ENCODE results near the gene GSTO2. TPM values are rescaled to one million over a fixed set of nuclear protein-coding genes. Genes with fewer than 3 reads are reported as not detected.

GSTO2 gene
- total and polyA plus RNA-seq, 4 donors = 3.5 to 5.6 (median 4.4) TPM

DNA sequence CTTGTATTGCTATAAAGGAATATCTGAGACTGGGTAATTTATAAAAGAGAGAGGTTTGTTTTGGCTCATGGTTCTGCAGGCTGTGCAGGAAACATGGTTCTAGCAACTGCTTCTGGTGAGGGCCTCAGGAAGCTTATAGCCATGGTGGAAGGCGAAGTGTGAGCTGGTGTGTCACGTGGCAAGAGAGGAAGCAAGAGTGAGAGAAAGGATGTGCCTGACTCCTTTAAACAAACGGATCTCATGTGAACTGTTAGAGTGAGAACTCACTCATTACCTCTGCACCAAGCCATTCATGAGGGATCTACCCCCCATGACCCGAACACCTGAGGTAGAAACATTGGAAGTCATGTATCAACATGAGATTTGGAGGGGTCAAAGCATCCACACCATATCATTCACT is 77.0 kb downstream of the GSTO2 start:
- Histone ChIP-seq H3K27me3 (ENCODE audit: control insufficient read depth, insufficient read depth, low read length) (no peaks in the 10 kb centered on the region), H3K27ac (ENCODE audit: low read depth, low read length) (no peak overlapping the region), H3K4me1 (ENCODE audit: control insufficient read depth, insufficient read depth, low read length) (no peaks in the 10 kb centered on the region), H3K4me3 (ENCODE audit: low read depth, low read length) (no peak overlapping the region), H3K36me3 (ENCODE audit: control insufficient read depth, insufficient read depth, low read length) (no peaks in the 10 kb centered on the region), H3K9me3 (ENCODE audit: control insufficient read depth, insufficient read depth, low read length) (no peaks in the 10 kb centered on the region)
- no peak for DNase-seq (ENCODE audit: low read depth in 4 of 6, low spot score in 6 of 6)
- no CpG with 5 or more reads among the region's 4 CpGs for WGBS (ENCODE audit: insufficient coverage)

DNA sequence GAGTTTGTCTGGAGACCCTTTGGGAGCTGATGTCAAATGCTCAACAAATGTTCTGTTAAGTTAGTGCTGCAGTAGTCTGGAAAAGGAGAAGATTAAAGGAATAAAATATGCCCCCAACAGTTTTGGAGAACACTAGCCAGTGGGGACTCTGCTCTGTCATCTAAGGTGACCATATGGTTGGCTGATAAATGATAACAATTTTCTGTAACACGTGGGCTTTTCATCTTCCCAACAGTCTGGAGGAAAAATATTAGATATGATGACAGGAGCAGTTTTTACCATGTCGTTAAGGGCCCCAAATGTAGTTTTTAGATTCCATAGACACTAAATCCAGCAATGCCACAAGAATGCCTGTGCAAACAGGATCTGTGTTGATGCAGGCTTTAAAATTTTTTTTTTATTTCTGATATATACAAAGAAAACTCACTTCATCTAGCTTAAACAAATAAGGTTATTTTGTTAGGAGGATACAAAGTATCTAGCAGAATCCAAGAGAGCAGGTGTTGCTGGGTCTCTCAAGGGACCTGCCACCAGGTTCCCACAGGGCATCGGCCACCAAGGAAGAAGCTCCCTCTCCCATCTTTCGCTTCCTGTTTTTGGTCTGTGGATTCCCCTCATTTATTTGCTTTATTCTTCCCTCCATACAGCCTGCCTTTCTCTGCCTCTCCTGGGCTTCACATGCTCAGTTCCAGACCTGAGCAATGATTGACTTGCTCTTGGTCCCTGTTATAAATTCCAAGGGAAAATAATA is 78.5 kb downstream of the GSTO2 start:
- WGBS (ENCODE audit: insufficient coverage) = 90% methylated on average over 2 of the region's 4 CpGs

DNA sequence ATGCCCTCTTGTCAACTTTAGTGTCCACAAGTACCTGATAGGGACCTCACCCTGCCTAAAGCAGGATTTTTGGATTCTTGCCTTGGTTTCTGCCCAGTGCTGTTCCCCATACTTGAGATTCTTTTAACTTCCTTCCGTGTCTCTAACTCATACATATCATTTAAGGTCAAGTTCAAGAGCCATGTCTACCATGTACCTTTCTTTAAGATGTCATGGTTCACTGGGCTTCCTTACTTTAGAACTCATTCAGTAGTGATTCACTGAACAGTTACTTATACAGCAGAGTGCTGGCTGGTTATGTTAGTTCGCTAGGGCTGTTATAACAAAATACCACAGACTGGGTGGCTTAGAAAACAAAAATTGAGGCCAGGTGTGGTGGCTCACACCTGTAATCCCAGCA is 79.6 kb downstream of the GSTO2 start:
- H3K9me3 ChIP-seq (ENCODE audit: control insufficient read depth, insufficient read depth, low read length) = no peaks in the 10 kb centered on the region
- peaks cover 3% of the 10 kb centered on the region for H3K27me3 ChIP-seq (ENCODE audit: control insufficient read depth, insufficient read depth, low read length)
- 80% methylated on average over 2 of the region's 2 CpGs for WGBS (ENCODE audit: insufficient coverage)
- H3K4me1 ChIP-seq (ENCODE audit: control insufficient read depth, insufficient read depth, low read length) = peaks cover 7% of the 10 kb centered on the region
- no peak overlapping the region for H3K4me3 ChIP-seq (ENCODE audit: low read depth, low read length)
- no peak overlapping the region for H3K27ac ChIP-seq (ENCODE audit: low read depth, low read length)
- no peak for DNase-seq (ENCODE audit: low read depth in 4 of 6, low spot score in 6 of 6)
- H3K36me3 ChIP-seq (ENCODE audit: control insufficient read depth, insufficient read depth, low read length) = no peaks in the 10 kb centered on the region

More for the DNA sequence above, 78.5 kb downstream of the GSTO2 start:
- DNase-seq (ENCODE audit: low read depth in 4 of 6, low spot score in 6 of 6) = no peak
- H3K4me3 ChIP-seq (ENCODE audit: low read depth, low read length) = no peak overlapping the region
- no peaks in the 10 kb centered on the region for H3K9me3 ChIP-seq (ENCODE audit: control insufficient read depth, insufficient read depth, low read length)
- H3K27ac ChIP-seq (ENCODE audit: low read depth, low read length) = no peak overlapping the region
- no peaks in the 10 kb centered on the region for H3K4me1 ChIP-seq (ENCODE audit: control insufficient read depth, insufficient read depth, low read length)
- H3K36me3 ChIP-seq (ENCODE audit: control insufficient read depth, insufficient read depth, low read length) = no peaks in the 10 kb centered on the region
- H3K27me3 ChIP-seq (ENCODE audit: control insufficient read depth, insufficient read depth, low read length) = peaks cover 2% of the 10 kb centered on the region

DNA sequence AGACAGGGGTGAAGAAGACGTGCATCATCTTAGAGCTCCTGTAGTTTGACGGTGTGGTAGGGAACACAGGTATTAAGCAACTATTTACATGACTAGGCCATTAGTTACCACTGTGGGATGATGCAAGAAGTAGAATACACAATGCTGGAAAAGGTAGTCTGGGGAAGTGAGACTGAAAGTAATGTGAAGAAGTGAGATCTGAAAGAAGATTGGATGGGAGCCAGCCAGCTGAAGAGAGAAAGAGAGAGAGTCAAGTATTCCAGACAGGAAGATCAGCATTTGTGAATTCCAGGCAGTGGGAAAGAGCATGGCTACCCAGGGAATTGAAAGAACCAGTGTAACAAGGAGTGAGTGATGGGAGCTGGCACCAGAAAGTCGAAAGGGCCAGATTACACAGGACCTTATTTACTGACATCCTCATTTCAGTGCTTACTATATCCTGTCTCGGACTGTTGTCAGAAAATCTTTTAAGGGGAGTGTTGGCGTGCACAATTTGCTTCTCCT is 80.7 kb downstream of the GSTO2 start:
- no peak overlapping the region for H3K27ac ChIP-seq (ENCODE audit: low read depth, low read length)
- H3K27me3 ChIP-seq (ENCODE audit: control insufficient read depth, insufficient read depth, low read length) = peaks cover 3% of the 10 kb centered on the region
- H3K4me1 ChIP-seq (ENCODE audit: control insufficient read depth, insufficient read depth, low read length) = peaks cover 11% of the 10 kb centered on the region
- H3K9me3 ChIP-seq (ENCODE audit: control insufficient read depth, insufficient read depth, low read length) = no peaks in the 10 kb centered on the region
- peak in 2 of 6 donors; percentile 43 to 58 for DNase-seq (ENCODE audit: low read depth in 4 of 6, low spot score in 6 of 6)
- no CpG with 5 or more reads among the region's 5 CpGs for WGBS (ENCODE audit: insufficient coverage)
- no peak overlapping the region for H3K4me3 ChIP-seq (ENCODE audit: low read depth, low read length)
- no peaks in the 10 kb centered on the region for H3K36me3 ChIP-seq (ENCODE audit: control insufficient read depth, insufficient read depth, low read length)

DNA sequence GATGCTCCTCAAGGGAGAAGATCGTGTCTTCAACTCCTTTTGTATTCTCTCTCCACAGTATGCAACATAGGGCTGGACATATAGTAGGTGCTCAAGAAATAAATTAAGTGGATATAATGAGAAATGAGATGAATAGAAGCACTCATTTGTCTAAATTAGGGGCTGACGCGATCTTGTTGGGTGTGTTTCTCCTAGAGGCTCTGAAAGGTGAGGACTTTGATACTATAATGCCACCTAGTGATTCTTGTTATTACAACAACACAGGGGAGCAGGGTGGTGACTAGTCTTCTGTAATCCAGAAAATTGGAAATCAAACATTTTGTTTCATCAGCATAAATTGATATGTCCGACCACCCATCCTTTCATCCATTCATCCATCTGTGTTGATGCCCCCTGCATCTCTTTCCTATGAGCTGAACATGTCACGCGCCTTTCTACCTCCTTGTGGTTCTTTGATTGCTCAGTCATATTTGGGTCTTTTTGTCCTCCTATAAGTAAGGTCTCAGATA is 81.2 kb downstream of the GSTO2 start:
- H3K4me3 ChIP-seq (ENCODE audit: low read depth, low read length) = no peak overlapping the region
- no peaks in the 10 kb centered on the region for H3K9me3 ChIP-seq (ENCODE audit: control insufficient read depth, insufficient read depth, low read length)
- peaks cover 11% of the 10 kb centered on the region for H3K4me1 ChIP-seq (ENCODE audit: control insufficient read depth, insufficient read depth, low read length)
- no peak overlapping the region for H3K27ac ChIP-seq (ENCODE audit: low read depth, low read length)
- H3K27me3 ChIP-seq (ENCODE audit: control insufficient read depth, insufficient read depth, low read length) = peaks cover 3% of the 10 kb centered on the region
- 8% methylated on average over 1 of the region's 6 CpGs for WGBS (ENCODE audit: insufficient coverage)
- peak in 2 of 6 donors; percentile 83 to 91 for DNase-seq (ENCODE audit: low read depth in 4 of 6, low spot score in 6 of 6)
- no peaks in the 10 kb centered on the region for H3K36me3 ChIP-seq (ENCODE audit: control insufficient read depth, insufficient read depth, low read length)

DNA sequence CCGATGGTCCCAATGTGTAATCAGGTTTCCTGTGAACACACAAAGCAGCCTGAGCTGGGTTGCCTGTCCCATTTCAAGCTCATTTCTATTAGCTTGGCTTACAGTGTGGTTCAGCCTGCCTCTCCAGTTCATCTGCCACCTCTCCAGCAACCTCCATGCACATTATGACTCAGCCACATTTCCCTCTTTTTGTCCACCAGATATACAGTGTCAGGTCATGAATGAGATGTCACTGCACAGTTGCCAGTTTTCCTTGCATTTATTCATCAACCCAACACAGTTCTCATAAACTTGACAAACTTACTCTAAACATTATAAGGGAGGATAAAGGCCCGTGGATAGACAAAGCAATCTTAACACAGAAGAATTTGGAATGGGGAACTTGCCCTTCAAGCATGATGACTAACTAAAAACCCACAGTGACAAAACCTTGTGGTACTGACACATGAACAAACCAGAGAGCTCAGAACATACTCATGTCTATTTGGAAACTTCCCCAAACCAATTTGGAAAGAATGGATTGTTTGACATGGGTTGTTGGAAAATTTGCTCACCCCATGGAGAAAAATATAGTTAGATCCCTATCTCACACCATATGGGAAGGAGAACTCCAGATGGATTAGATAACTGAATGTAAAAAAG is 82.2 kb downstream of the GSTO2 start:
- H3K27ac ChIP-seq (ENCODE audit: low read depth, low read length) = no peak overlapping the region
- DNase-seq (ENCODE audit: low read depth in 4 of 6, low spot score in 6 of 6) = no peak

DNA sequence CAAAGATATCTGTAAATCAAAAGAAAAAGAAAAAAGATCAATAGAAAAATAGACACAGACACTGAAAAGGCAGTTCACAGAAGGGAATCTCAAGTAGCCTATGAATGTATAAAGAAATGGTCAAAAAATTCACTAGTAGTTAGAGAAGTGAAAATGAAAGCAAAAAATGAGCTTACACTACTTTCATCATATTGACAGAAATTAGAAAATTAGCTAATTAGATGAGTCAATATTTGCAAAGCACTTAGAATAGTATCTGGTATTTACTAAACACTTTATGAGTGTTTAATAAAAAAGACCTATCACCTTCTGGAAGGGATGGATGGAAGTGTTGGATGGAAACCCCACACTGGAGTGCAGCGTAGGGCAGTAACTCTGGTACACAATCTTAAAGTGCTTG is 82.9 kb downstream of the GSTO2 start:
- H3K36me3 ChIP-seq (ENCODE audit: control insufficient read depth, insufficient read depth, low read length) = no peaks in the 10 kb centered on the region
- H3K4me1 ChIP-seq (ENCODE audit: control insufficient read depth, insufficient read depth, low read length) = peaks cover 11% of the 10 kb centered on the region
- no peak overlapping the region for H3K4me3 ChIP-seq (ENCODE audit: low read depth, low read length)
- H3K27me3 ChIP-seq (ENCODE audit: control insufficient read depth, insufficient read depth, low read length) = peaks cover 3% of the 10 kb centered on the region
- no peaks in the 10 kb centered on the region for H3K9me3 ChIP-seq (ENCODE audit: control insufficient read depth, insufficient read depth, low read length)
- DNase-seq (ENCODE audit: low read depth in 4 of 6, low spot score in 6 of 6) = no peak
- no peak overlapping the region for H3K27ac ChIP-seq (ENCODE audit: low read depth, low read length)
- WGBS (ENCODE audit: insufficient coverage) = no CpG with 5 or more reads among the region's 1 CpG

More for the DNA sequence above, 82.2 kb downstream of the GSTO2 start:
- Histone ChIP-seq H3K4me3 (ENCODE audit: low read depth, low read length) (no peak overlapping the region), H3K36me3 (ENCODE audit: control insufficient read depth, insufficient read depth, low read length) (no peaks in the 10 kb centered on the region), H3K27me3 (ENCODE audit: control insufficient read depth, insufficient read depth, low read length) (peaks cover 3% of the 10 kb centered on the region), H3K4me1 (ENCODE audit: control insufficient read depth, insufficient read depth, low read length) (peaks cover 11% of the 10 kb centered on the region), H3K9me3 (ENCODE audit: control insufficient read depth, insufficient read depth, low read length) (no peaks in the 10 kb centered on the region)
- 83% methylated on average over 1 of the region's 2 CpGs for WGBS (ENCODE audit: insufficient coverage)

DNA sequence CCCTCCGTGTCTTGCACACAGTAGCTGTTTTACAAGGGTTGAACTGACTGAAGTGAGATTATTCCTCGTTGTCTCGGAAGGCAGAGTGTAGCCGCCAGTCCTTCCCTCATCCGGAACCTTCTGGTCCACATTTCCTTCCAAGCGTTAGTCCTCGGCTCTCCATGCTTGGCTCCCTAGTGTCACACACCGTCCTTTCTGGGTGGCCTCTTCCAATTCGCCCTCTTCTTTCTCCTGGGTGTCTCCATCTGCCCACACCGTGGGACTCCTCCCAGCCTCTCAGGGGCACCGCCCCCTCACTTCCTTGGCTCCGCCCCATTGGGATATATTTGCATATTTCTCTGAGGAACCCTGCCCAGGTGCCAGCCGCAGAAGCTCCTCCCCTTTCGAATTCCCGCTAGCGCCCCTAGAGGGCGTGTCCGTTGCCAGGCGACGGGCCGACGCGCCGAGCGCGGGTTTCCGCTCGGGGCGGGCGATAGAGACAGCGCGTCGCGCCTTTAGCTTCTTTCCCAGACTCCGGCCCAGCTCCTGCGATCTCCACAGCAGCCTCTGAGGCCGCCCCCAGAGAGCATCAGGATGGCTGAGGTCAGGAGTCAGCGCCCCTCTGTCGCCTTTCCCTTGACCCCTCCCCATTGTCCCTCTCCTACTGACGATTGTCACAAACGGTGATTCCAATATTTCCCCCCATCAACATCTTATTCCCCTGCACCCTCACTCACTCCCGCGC is 84.5 kb downstream of the GSTO2 start, which contains the start of gene CFAP58:
CFAP58 (plus strand) TSS at position 509 of the 724 bp plus-strand sequence; CDS start at position 574, 65 bp downstream.
- WGBS (ENCODE audit: insufficient coverage) = under 1% methylated on average over 43 of the region's 43 CpGs
- no peak within 1 kb of the TSS for H3K27ac ChIP-seq (ENCODE audit: low read depth, low read length)
- DNase-seq (ENCODE audit: low read depth in 4 of 6, low spot score in 6 of 6) = peak in 4 of 6 donors; percentile 68 to 96 (median 88)
- H3K27me3 ChIP-seq (ENCODE audit: control insufficient read depth, insufficient read depth, low read length) = peaks cover 3% of the 10 kb centered on the region
- no peaks in the 10 kb centered on the region for H3K9me3 ChIP-seq (ENCODE audit: control insufficient read depth, insufficient read depth, low read length)
- H3K36me3 ChIP-seq (ENCODE audit: control insufficient read depth, insufficient read depth, low read length) = no peaks in the 10 kb centered on the region
- peak within 1 kb of the TSS; percentile 50 for H3K4me3 ChIP-seq (ENCODE audit: low read depth, low read length)
- H3K4me1 ChIP-seq (ENCODE audit: control insufficient read depth, insufficient read depth, low read length) = peaks cover 11% of the 10 kb centered on the region
